ENCODE measurements around the gene ICAM1. TPM values are rescaled to one million over a fixed set of nuclear protein-coding genes. Genes with fewer than 3 reads are reported as not detected.

The ICAM1 gene
- total and polyA plus RNA-seq, 2 of the 13 experiments (the other 11 are each of a cell fraction or from before 2014, with no cell fraction given), result 37.9 to 98.4 TPM

GRCh38 chr19:10256551-10256950 is 14.4 kb upstream of the ICAM1 start:
- no peaks in the 10 kb centered on the region for H3K9me3 ChIP-seq (ENCODE audit: low read length)
- intact Hi-C loops (cut with micrococcal nuclease; ENCODE audit: unreplicated experiment), result no loop called here
- H3K27me3 ChIP-seq (ENCODE audit: control insufficient read depth in 1 of 2, insufficient read depth in 2 of 2, low read length in 2 of 2), result no peaks in the 10 kb centered on the region; a peak in 1 of 5 replicates
- H3K4me2 ChIP-seq (ENCODE audit: low read depth, low read length), result no peak overlapping the region
- peaks cover 11% of the 10 kb centered on the region for H3K79me2 ChIP-seq (ENCODE audit: insufficient read depth, low read length)
- TF ChIP-seq ZNF512B (CRISPR knock-in tag; IDR thresholded peaks at IDR 0.05; ENCODE audit: borderline replicate concordance) (no peak), RFXAP (CRISPR knock-in tag; IDR thresholded peaks at IDR 0.05; ENCODE audit: borderline replicate concordance) (no peak), AGO2 (optimal IDR thresholded peaks at IDR 0.05; ENCODE audit: low read depth, low read length) (peak; percentile 41)
- POLR2A ChIA-PET, result interaction anchor here (5.4 kb wide), 1 partner anchor 14 kb away, joined by 71 read pairs; the partner anchor contains the start of gene ICAM1
- DNase-seq (ENCODE audit: low spot score) (no peak), ATAC-seq (no peak), FAIRE-seq (no peak)
- CTCF ChIA-PET (ENCODE audit: low intra/inter-chr PET ratio, low total read pairs), result no interaction called here
- peaks cover 12 to 40% of the 10 kb centered on the region in 2 experiments for H3K36me3 ChIP-seq (replicated peaks in 1 of 2; ENCODE audit: control insufficient read depth in 1 of 2, insufficient read depth in 2 of 2, low read length in 2 of 2)
- no peak overlapping the region for H3K4me3 ChIP-seq (replicated peaks in 1 of 3; ENCODE audit: insufficient read depth in 1 of 3, low read depth in 2 of 3, low read length in 3 of 3)
- in situ Hi-C loops (cut with HindIII; ENCODE audit: extremely low pct_ligation_motif_present, low pct_unique_long_range_greater_than_20kb), result no loop called here
- no peak overlapping the region for H2AFZ ChIP-seq (ENCODE audit: low read length)
- no peak overlapping the region for H3K9ac ChIP-seq (ENCODE audit: insufficient read depth, low read depth, low read length)
- H3K27ac ChIP-seq (ENCODE audit: extremely low read length, insufficient read depth, low read length), result no peak overlapping the region
- H3K4me1 ChIP-seq (ENCODE audit: insufficient read depth, low read length), result peaks cover 65% of the 10 kb centered on the region
- no peaks in the 10 kb centered on the region for H4K20me1 ChIP-seq (ENCODE audit: insufficient read depth, low read length)
- BruUV-seq (replicated peaks), result no TSS peak
- 99% methylated on average over 15 of the region's 18 CpGs for WGBS (ENCODE audit: low lambda C conversion rate)

DNA sequence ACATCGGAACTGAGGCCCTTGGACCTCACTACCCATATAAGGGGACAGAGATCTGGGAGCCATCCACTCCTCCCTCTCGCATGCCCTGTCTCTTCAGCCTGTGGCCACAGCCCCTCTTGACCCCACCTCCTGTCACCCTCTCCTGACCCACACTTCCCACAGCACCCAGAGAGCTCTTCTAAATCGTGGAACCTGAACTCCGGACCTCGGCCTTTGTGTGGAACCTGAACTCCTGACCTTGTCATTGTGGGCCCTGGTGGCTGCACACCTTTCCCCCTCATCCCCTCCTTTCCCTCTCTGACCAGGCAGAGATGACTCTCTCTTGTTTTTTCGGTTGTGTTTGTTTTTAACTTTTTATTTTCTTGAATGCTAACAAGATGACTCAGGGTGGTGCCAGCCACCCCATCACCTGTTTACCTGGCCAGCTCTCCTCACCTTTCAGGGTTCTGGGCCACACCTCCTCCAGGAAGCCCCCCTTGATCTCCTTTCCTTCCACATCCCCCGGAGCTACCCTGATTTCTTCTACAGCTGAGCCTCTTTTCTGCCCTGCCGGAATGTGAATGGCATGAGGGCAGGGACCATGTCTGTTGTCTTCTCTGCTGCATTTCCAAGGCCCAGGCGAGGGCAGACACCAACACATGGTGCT is 13.8 kb upstream of the ICAM1 start:
- WGBS (ENCODE audit: low lambda C conversion rate), result 83% methylated on average over 8 of the region's 9 CpGs
- intact Hi-C loops (cut with micrococcal nuclease; ENCODE audit: unreplicated experiment), result no loop called here
- no TSS peak for BruUV-seq (replicated peaks)
- FAIRE-seq, result no peak
- Histone ChIP-seq H3K27me3 (ENCODE audit: control insufficient read depth in 1 of 2, insufficient read depth in 2 of 2, low read length in 2 of 2) (no peaks in the 10 kb centered on the region; a peak in 1 of 5 replicates), H3K9ac (ENCODE audit: insufficient read depth, low read depth, low read length) (no peak overlapping the region), H3K4me1 (ENCODE audit: insufficient read depth, low read length) (peaks cover 70% of the 10 kb centered on the region), H4K20me1 (ENCODE audit: insufficient read depth, low read length) (no peaks in the 10 kb centered on the region), H3K79me2 (ENCODE audit: insufficient read depth, low read length) (peaks cover 10% of the 10 kb centered on the region), H3K36me3 (replicated peaks in 1 of 2; ENCODE audit: control insufficient read depth in 1 of 2, insufficient read depth in 2 of 2, low read length in 2 of 2) (peaks cover 12 to 40% of the 10 kb centered on the region in 2 experiments), H3K9me3 (ENCODE audit: low read length) (no peaks in the 10 kb centered on the region), H2AFZ (ENCODE audit: low read length) (no peak overlapping the region), H3K4me2 (ENCODE audit: low read depth, low read length) (no peak overlapping the region), H3K27ac (ENCODE audit: extremely low read length, insufficient read depth, low read length) (no peak overlapping the region), H3K4me3 (replicated peaks in 1 of 3; ENCODE audit: insufficient read depth in 1 of 3, low read depth in 2 of 3, low read length in 3 of 3) (no peak overlapping the region)
- ChIA-PET POLR2A (interaction anchor here (1.0 to 5.4 kb wide), 2 partner anchors 13 to 144 kb away, joined by 3 to 71 read pairs; partner anchors contain the start of gene ICAM1), CTCF (ENCODE audit: low intra/inter-chr PET ratio, low total read pairs) (no interaction called here)
- in situ Hi-C loops (cut with HindIII; ENCODE audit: extremely low pct_ligation_motif_present, low pct_unique_long_range_greater_than_20kb), result no loop called here
- TF ChIP-seq XBP1 (CRISPR knock-in tag; IDR thresholded peaks at IDR 0.05) (no peak), NR2F6 (IDR thresholded peaks at IDR 0.05) (peak; percentile 12; the same call in 1 of the 2 replicates), NR2F6 (CRISPR knock-in tag; IDR thresholded peaks at IDR 0.05) (no peak), HMGA1 (CRISPR knock-in tag; conservative IDR thresholded peaks at IDR 0.05) (no peak), HOXD1 (CRISPR knock-in tag; IDR thresholded peaks at IDR 0.05) (no peak), HNF4A (CRISPR knock-in tag; IDR thresholded peaks at IDR 0.05) (peak; percentile 23; the same call in 1 of the 2 replicates)
- no peak for DNase-seq (ENCODE audit: low spot score)
- no peak for ATAC-seq

Measured in HepG2 (cell line).